Right cardiac atrium (tissue), 5 donors: Measurements from ENCODE around the gene ROCK2. TPM values are rescaled to one million over a fixed set of nuclear protein-coding genes. Genes with fewer than 3 reads are reported as not detected.

Experiments
- ATAC-seq, 2 donors: fragments of 200-7000 bp; cut with Tn5 transposase; one replicate each; pipeline versions ENCODE4 v1.8.0 to v1.9.1; 2020; ENCODE audit warnings: moderate library complexity in 2 of 2, mild to moderate bottlenecking in 1 of 2
- DNase-seq, 3 donors: peaks; one replicate each; pipeline ENCODE4 v3.0.0-alpha.2; 2020
- H3K27ac ChIP-seq: one replicate; pipeline ENCODE4 v1.5.1; 2013; ENCODE audit warnings: mild to moderate bottlenecking, low read length, control low read depth, moderate library complexity
- H3K27me3 ChIP-seq: one replicate; pipeline ENCODE4 v1.6.1; 2013; ENCODE audit not compliant: control insufficient read depth, insufficient read depth
- H3K4me1 ChIP-seq: one replicate; pipeline ENCODE4 v1.6.1; 2013; ENCODE audit warnings: low read length; ENCODE audit not compliant: control insufficient read depth, insufficient read depth
- H3K4me3 ChIP-seq: one replicate; pipeline ENCODE4 v1.5.1; 2013; ENCODE audit warnings: low read length, control low read depth
- H3K9me3 ChIP-seq: one replicate; pipeline ENCODE4 v1.6.1; 2013; ENCODE audit warnings: low read length; ENCODE audit not compliant: control insufficient read depth
- WGBS: extraction: QIAGEN DNeasy Blood & Tissue Kit; methylation state at CpG from one replicate; pipeline ENCODE4 v1.1.7; 2013; 5-methylcytosine and 5-hydroxymethylcytosine counted together
- intact Hi-C, 4 donors: fragments of 100-400 bp; cut with DNase I; formaldehyde crosslinking; loops; one replicate each; pipeline versions ENCODE4 v1.11.0 to v1.14.0; 2022 to 2023
- polyA plus RNA-seq: library from polyadenylated mRNA; stranded (reverse); fragments of 200-250 nt; gene quantifications from one replicate; pipeline ENCODE4 v1.2.3, GENCODE V29; 2013
- total RNA-seq, 4 donors: library from RNA; stranded (reverse); fragmentation: NEBNext Ultra II Directional; extraction: Animal tissue kit (Norgen Biotek cat#: 25700); gene quantifications; one replicate each; pipeline ENCODE4 v1.2.1, GENCODE V29; 2021
- donor health status: healthy with polysubstance abuse.
- donor health status: DM: no; HTN: yes; CAD: no.
- donor health status: DM: no; HTN: no; CAD: no.
- donor health status: DM: no; HTN: yes; CAD: no; lungs with severe emphysema.
- donor health status: DM: yes; HTN: yes; CAD: no.

The ROCK2 gene
- total and polyA plus RNA-seq, 5 donors: 10.0 to 60.7 (median 40.4) TPM

GRCh38 chr2:11133238-11133935 is 211.0 kb downstream of the ROCK2 start:
- Histone ChIP-seq H3K27ac (no peak overlapping the region), H3K27me3 (no peaks in the 10 kb centered on the region), H3K9me3 (no peaks in the 10 kb centered on the region), H3K4me3 (peak overlapping the region; percentile 46), H3K4me1 (no peaks in the 10 kb centered on the region)
- peak; percentile 5 to 24 for ATAC-seq
- DNase-seq: peak in 2 of 3 donors; percentile 60 to 70
- 27% methylated on average over 25 of the region's 25 CpGs for WGBS
- intact Hi-C loops: loop anchor here in 3 of 4 donors (5.0 to 10.0 kb wide), 5 partner anchors 101 to 314 kb away; no protein-coding TSS in a partner anchor

GRCh38 chr2:11132036-11132671 is 212.3 kb downstream of the ROCK2 start:
- intact Hi-C loops: loop anchor here in 3 of 4 donors (5.0 to 10.0 kb wide), 5 partner anchors 103 to 315 kb away; no protein-coding TSS in a partner anchor
- Histone ChIP-seq H3K27me3 (no peaks in the 10 kb centered on the region), H3K4me1 (no peaks in the 10 kb centered on the region), H3K4me3 (no peak overlapping the region), H3K27ac (no peak overlapping the region), H3K9me3 (no peaks in the 10 kb centered on the region)
- peak in 1 of 3 donors; percentile 45 for DNase-seq
- 73% methylated on average over 19 of the region's 19 CpGs for WGBS
- ATAC-seq: no peak

GRCh38 chr2:11131166-11131920 is 213.1 kb downstream of the ROCK2 start:
- peak in 1 of 3 donors; percentile 61 for DNase-seq
- H3K27me3 ChIP-seq: no peaks in the 10 kb centered on the region
- WGBS: 80% methylated on average over 20 of the region's 20 CpGs
- no peak overlapping the region for H3K4me3 ChIP-seq
- H3K4me1 ChIP-seq: no peaks in the 10 kb centered on the region
- intact Hi-C loops: loop anchor here in 3 of 4 donors (5.0 to 10.0 kb wide), 5 partner anchors 103 to 316 kb away; no protein-coding TSS in a partner anchor
- no peak overlapping the region for H3K27ac ChIP-seq
- no peak for ATAC-seq
- H3K9me3 ChIP-seq: no peaks in the 10 kb centered on the region

Other genes starting within 250 kb of the ROCK2 start
- gene SLC66A3, start 189.2 kb downstream of the ROCK2 start, total RNA-seq: 10 to 100 TPM; 10.2 to 14.6 (median 12.6) TPM
- 12.2 TPM for gene SLC66A3, start 189.2 kb downstream of the ROCK2 start, polyA plus RNA-seq
- gene E2F6, start 121.5 kb upstream of the ROCK2 start, total RNA-seq: 10 to 100 TPM; 15.7 to 19.9 (median 16.2) TPM
- 10.9 TPM for gene E2F6, start 121.5 kb upstream of the ROCK2 start, polyA plus RNA-seq
- gene GREB1, start 189.4 kb upstream of the ROCK2 start, total RNA-seq: 10 to 100 TPM in 3 of 4 donors, 1 to 10 TPM in 1; 7.3 to 17.7 (median 11.1) TPM
- gene GREB1, start 189.4 kb upstream of the ROCK2 start, polyA plus RNA-seq: 4.6 TPM